Midbrain (tissue), 1 donor: ENCODE data around the gene VSTM4.

Source experiments
- DNase-seq: peaks from one replicate; lab custom pipeline; 2025; lab: John Stamatoyannopoulos, UW

Gene VSTM4

DNA sequence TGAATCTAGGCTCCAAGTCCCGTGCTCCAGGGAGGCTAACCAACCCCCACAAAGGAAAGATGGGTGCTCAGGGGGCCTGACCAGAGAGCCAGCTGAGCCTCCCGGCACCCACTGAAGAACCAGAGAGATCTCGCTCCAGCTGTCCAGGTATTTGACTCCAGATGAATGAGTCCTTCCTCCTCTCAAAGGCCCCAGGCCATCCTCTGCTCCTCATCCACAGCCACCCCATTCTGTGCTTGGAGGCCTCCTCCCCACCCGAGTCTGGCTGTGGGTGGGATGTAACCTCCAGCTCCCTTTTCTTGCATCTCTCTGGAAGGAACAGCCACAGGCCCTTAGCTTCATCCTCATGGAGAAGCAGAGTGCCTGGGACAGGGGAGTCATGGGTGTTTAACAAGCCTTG lies 44.6 kb downstream of the VSTM4 start:
- no peak for DNase-seq

DNA sequence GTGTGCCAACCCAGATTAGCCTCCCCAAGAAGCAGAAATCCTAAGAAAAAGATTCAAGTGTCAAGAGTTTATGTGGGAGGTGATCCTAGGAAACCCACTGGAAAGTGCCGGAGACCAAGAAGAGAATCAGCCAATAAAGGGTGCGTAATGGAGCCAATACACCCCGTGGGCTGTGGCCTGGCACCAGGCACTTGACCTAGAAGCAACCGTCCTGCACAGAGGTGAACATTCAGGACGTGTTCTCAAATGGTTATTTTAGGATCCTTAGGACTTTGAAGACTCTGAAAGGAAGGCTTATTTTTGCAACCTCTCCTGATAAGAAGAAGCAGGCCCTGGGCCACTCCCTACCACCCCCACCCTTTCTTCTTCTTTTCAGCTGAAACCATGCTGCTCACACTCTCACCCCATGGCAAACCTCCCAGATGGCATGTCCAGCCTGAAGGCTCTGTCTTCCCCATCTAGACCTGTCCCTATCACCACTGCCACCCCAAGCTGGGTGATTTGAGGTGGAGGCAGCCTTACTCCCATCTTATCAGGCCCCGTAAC lies 46.6 kb downstream of the VSTM4 start:
- DNase-seq = no peak

DNA sequence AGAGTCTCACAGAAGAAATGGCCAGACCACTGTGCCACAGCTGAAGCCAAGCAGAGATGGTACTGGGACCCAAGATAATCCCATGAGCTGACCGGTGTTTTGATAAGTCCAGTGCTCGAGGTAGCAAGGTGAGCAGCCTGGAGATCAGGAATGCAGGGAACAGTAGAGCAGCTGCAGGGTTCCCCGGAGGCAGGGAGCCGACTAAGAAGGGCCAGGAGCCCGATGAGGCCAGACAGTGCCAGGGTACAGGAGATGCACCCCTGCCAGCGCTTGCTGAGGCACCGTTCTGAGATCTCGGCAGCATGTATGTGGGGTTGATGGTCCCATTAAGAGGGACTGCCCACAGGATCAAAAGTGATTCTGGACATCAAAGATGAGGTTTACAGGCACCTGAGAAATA lies 47.1 kb downstream of the VSTM4 start:
- no peak for DNase-seq

DNA sequence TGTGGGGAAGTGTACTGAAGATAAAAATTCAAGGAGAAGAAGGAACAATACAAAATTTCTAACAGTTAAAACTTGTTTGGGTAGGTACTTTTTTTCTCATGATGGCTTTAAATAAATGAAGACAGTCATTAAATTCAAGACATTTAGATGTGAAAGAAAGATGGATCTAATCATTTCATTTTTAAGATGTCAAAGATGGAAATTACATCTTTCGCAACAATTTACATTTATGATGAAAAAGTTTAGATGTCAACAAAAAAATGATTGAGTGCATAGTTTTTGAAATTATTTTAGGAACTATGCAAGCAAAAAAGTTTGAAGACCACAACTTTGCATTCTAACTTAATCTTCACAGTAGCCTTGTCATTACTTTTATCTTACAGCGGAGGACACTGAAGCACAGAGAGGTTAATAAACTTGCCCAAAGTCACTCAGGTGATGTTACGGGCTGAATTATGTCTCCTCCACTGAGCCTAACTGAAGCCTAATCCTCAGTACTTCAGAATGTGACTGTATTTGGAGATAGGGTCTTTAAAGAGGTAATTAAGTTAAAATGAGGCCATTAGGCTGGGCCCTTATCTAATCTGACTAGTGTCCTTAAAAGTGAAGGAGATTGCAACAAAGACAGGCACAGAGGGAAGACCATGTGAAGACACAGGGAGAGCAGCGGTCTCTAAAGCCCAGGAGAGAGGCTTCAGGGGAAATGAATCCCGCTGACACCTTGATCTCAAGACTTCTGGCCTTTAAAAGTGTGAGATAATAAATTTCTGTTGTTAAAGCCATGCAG lies 48.2 kb downstream of the VSTM4 start:
- no peak for DNase-seq

DNA sequence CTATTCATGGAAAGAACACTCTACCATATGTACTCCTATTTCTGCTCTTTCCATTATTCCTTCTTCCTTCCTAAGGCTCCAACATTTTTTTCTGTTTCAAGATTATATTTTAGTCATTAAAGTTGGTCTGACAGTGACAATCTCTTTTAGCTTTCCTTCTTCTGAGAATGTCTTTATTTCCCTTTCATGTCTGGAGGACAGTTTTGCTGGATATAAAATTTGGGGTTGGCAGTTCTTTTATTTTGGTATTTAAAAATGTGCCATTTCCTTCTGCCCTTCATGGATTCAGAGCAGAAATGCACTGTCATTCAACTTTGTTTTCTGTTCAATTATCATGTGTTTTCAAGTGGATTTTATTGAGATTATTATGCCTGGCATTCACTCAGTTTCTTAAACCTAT lies 53.1 kb downstream of the VSTM4 start:
- no peak for DNase-seq

DNA sequence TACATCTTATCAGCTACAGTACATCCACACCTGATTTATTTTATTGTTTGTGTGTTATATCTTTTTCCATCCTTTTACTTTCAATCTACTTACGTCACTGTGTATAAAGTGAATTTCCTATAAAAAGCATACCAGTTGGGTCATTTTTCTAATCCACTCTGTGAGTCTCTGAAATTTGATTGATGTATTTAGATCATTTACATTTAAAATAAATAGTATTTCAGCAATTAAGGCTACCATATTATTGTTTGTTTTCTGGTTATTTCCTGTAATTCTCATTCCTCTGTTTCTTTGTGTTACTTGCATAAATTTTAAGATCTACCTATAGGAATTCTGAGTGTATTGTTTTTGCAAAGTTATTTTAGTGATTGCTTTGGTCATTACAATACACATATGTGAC lies 53.7 kb downstream of the VSTM4 start:
- DNase-seq = no peak

DNA sequence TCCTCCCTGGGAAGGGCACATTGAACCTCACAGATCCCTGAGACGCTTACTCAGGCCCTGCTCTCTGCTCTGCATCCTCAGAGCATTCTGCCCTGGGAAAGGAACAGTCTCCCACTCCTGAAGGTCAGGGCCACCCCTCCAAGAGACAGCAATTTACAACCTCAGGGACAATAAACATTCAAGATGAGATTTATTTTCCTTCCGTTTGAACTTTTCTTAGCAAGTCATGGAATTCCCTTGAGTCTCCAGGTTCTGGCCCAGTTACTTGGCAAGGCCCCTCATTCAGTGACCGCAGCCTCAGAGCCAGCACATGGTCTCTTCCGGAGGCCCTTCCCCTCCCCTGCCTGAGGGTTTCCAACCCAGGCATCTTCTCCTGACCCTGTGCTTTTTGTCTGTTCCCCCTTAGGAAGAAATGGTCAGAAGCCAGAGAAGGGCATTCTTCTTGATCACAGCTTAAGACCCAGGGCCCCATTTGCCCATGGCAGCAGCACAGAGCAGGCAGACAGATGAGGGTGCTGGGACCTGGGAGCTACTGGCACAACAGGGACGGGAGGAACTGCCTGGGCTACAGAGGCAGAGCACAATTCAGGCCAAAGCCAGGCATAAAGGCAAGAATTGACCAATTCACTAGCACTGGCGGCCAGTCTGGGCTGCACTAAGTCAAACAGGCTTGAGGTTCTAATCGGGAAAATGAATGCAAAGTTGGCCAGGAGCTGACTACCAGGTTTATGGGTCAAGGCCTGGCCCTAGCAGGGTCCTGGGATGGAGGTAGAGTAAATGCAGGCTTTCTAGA lies 56.7 kb downstream of the VSTM4 start:
- no peak for DNase-seq

DNA sequence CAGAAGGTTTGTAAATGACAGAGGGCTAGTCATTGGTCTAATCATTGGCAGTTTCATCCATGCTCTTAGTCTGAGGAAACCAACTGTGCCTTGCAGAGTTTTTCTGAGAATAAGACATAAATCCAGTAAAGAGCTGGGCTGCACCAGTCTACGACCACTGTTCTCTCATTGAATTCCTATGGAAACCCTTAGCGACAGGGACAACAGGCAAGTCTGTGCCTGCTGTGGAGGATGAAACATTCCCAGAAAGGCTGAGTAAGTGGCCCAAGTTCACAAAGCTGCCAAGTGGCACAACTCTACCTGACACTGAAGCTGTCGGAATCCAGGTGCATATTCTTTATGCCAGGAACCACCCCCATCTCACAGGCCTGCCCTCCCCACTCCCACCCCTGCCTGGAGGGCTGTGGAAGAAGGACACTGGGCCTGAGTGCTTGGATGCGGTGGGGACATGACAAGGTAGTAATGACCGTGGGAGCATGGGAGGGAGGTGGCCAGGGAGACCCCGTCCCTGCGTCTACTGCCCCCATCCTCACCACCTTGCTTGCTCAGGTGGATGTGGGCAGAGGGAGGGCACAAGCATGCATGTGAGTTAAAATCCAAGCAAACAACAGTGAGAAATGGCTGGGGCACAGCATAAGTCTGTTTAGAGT lies 58.0 kb downstream of the VSTM4 start:
- DNase-seq = no peak

DNA sequence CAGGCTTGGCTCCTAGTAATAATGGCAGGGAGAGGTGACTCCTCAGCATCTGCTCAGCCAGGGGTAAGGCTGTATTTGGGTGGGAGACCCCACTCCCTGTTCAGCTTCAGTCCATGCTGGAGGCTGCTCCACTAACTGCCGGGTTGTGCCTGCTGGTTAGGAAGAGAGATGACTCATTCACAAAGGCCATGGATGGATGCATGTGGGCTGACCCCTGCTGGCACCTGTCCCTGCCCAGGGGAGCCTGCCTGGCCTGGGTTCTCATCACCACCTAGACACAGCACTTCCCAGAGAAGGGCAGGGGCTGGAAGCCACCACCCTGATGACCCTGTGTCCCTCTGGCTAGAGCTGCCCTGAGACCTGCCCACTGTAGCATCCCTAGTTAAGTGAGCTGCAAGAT lies 59.0 kb downstream of the VSTM4 start:
- no peak for DNase-seq

DNA sequence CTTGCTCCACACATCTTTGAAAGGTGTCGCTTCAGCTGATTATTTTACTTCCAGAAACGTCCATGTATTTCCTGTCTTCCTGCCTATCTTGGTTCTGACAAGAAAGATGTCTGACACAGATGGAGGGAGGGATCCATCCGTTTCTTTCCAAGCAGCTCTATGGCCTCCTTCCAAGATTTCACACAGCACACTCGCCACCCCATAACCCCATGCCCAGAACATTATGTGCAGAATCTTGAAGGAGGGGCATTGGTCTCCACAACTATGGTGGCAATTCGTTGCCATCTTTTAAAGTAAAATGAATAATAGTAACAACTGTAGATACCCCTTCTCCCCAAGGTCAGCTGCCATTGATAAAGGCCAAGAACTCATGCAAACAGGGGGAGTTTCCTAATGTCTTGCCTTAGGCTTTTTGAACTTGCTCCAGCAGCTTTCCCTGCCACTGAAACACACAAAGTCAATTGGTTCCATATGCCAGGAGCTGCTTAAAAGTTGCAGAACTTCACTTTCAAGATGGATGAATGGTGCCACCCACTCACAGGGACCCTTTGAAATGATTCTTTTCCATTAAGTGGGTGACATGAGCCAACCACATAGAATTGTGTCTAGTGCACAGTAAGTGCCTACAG lies 60.0 kb downstream of the VSTM4 start:
- DNase-seq = no peak

DNA sequence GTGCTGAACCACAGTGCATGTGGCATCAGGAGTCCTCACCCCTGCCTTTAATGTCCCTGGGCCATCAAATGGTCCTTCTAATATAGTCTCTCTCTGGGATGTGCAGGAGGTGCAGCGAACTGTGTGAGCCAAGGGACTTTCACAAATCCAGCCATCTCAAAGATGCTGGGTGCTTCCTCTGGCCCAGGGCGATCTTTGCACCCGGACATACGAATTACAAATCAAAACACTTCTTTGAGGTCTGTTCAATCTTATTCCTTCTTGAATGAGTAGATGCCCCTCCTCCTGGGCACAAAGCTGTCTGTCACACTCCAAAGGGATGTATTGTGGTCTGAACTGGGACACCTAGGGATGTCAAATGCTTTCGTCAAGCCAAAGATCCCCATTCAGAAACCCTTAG lies 60.6 kb downstream of the VSTM4 start:
- no peak for DNase-seq

DNA sequence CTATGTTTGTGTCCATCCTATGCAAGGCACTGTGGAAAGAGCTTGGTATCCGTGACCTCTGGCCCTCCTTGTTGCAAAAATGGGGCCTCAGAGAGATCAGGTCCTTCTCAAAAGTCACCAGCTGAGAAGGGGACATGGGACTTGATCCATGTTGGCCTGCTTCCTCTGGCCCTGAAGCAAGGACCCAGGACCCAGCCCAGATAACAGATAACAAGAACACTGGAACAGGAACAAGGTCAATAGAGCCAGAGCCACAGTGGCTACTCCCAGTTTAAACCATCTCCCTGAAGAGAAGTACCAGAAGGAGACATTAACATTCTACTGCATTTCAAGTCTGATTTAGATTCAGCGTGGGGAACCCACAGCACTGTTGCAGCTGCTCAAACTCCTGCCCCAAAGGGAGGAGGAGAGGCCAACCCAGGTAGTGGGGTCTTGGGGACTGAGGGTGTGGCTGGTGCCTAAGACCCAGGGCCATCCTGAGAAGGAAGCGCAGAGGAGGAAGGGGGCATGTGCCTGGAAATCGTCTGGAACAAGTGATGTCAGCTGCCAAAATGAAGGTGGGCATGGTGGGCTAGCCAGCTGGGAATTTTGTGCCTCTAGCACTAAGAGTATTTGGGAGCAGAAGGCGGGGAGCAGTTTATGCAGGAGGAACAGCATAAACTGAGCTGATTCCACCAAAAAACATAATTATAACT lies 61.2 kb downstream of the VSTM4 start:
- DNase-seq = no peak

DNA sequence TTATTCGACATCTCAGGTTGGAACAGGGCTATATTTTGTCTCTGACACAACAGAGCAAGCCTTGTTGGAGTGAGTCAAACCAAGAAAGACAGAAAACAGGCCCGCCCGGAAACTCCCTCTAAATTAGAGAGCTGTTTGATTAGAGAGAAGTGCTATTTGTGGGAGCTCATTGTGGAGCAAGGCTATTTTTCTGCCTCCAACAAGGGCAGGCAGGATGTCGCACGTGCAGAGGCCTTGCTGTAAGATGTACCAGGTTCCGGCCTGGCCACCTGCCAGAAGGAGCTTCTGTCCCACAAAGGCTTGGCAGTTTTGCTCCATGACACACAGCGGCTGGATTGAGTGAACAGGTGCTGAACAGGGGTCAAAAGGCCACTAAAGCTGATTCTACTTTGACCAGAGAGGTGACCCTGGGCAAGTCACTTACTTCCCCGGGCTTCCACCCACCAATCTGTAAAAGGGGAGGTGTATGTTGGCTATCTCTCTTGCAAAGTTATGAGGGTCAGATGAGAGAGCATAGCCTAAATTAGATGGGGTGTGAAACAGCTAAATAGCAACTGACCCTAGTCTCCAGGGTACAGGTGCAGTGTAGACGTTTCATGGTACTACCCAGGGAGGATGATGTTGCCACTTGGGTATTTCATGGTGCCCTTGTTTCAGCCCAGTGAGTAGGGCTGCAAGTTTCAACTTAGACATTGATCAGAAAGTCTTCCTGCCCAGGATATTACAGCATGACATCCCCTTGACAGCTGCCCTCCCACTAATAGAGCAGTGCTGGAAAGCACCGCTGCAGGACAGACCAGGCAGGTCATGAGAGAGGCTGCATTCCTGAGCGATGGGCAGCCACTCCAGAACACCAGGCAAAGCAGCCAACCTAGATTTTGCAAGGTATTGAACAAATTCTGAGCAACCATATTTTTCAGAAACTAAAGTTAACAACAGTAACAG lies 62.0 kb downstream of the VSTM4 start:
- DNase-seq = no peak

DNA sequence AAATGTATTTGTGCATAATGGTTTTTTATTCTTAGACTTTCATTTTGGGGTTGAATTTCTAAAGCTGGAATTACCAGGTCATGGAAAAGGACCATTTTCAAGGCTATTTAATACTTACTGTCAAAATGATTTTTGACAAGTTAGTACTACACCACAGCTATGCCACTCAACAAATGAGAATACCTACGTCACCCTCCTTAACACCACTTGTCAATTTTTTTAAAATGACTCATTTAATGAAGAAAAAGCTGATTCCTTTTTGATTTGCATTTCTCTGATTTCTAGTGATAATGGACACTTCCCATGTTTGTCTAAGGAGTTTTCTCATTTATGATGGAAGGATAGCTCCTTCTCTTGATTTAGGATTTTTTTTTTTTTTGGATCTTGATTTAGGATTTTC lies 63.3 kb downstream of the VSTM4 start:
- no peak for DNase-seq

DNA sequence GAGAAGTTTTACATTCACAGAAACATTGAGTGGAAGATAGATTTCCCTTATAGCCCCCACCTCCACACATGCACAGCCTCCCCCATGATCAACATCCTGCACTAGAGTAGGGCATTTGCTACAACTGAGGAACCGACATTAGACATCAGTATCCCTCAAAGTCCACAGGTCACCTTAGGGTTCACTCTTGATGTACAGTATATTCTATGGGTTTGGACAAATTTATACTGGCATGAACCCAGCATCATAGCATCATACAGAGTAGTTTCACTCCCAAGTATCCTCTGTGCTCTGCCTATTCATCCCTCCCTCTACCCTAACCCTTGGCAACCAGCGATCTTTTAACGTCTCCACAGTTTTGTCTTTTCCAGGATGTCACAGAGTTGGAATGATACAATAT lies 64.4 kb downstream of the VSTM4 start:
- no peak for DNase-seq

DNA sequence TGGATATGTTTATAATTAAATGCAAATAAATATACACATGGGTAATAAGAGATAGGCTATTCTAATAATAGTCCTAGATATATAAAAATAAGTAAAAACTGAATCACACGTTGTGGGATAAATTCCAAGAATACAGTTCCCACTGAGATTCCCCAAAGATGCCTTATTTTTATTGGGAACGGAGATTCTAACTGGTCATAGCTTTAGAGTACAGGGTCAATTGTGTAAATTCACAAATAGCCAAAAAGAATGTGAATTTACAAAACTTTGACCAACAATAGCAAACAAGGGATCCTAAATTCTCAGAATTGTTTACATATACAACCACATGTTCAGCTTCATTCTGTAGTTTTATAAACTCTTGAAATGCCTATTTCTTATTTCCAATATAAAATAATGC lies 65.0 kb downstream of the VSTM4 start:
- DNase-seq = no peak

DNA sequence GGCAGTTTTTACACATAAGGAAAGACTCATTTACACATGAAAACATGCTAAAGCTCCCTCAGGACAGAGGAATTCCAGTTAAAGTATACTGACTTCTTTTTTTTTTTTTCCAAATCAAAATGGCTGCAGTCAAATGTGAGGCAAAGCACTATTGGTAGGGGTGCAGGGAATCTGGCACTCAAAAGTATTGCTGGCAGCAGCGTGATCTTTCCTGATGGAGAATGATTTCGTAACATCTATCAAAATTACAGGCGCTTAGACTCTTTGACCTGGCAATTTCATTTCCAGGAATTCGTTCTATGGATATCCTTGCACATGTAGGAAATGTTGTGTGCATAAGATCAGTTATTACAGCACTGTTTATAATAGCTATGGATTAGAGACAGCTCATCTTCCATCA lies 65.7 kb downstream of the VSTM4 start:
- no peak for DNase-seq

DNA sequence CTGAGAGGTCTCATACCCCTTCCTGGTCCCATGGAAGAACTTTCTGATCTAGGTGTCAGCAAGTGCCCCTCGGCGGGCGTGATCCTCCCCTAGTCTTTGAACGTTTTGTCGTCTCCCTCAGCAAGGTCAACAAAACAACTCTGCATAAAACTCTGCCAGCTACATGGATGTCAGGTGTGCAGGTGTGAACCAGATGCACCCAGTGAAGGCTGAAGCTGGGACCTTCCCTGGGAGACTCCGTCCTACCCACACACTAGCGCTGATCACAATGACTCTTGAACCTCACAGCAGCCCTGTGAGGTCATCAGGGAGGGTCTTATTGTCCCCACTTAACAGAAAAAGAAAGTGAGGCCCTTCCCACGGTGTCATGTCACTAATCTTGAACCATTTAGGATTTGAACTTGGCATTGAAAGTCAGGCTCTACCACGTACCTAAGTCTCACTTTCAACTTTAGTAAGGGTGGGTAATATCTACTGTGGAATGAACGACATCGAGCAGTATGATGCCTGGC lies 68.1 kb downstream of the VSTM4 start:
- DNase-seq = no peak

DNA sequence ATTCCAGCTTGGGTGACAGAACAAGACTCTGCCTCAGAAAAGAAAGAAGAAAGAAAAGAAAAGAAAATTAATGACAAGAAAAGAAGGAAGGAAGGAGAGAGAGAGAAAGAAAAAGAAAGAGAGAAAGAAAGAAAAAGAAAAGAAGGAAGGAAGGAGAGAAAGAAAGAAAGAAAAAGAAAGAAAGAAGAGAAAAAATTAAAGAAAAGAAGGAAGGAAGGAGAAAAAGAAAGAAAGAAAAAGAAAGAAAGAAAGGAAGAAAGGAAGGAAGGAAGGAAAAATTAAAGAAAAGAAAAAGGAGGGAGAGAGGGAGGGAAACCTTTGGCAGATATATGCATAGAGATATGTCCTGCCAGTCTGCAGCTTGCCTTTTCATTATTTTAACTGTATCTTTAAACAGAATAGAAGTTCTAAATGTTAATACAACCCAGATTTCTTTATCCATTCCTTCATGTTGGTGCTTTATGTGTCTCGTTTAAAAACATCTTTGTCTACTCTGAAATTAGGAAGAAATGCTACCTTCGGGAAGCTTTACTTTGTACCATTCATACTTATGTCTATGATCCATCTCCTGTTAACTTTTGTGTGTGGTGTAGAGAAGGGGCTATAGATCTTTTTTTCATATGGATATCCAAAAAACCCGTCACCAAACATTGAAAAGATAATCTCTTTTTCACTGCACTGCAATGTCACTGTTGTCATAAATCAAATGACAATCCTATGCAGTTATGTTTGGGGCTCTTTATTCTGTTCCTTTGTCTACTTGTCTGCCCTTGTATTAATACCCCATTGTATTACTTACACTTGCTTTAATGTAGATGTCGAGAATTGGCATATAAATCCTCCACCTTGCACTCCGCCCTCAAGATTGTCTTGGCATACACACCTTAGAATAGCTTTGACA lies 70.8 kb downstream of the VSTM4 start:
- no peak for DNase-seq
